ENCODE data around the gene KRT4.
"Not testable (repeated sequence)": the region's sequence is repeated elsewhere in the genome, so short reads cannot be mapped to it uniquely, and the experiment has no call there.

The KRT4 gene

DNA sequence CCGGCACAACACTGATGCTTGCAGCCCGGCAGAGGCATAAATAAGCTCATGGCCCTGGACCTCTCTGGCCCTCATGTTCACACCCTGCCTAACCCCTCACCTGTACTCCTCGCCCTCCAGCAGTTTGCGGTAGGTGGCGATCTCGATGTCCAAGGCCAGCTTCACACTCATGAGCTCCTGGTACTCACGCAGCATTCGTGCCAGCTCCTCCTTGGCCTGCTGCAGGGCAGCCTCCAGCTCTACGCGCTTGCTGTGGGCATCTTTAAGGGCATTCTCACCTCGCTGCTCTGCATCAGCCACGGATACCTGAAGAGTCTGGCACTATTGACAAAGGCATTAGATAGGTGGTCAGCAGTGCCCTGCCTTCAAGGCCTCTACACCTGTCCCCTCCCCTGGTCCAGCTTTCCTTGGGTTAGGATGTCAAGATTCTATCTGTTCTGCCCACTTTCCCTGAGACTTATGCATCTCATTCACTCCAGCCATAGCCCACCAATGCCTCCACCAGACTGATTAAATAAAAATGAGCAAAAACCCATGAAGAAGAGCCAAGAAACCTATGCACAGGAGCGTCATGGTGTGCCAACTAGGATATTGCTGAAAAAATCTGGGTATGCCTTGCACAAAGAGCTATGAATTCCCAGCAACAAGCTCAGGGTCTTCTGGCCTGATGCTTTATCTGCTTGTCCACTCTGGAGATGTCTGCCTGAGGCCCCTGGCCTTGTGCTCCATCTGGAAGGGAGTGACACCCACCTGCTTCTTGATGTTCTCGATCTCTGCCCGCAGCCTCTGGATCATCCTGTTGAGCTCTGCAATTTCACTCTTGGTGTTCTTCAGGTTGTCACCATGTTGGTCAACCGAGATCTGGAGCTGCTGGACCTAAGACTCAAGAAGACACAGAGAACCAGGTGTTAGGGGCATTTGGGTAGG is 6.1 kb downstream of the KRT4 start:
- no peak for DNase-seq (ENCODE audit: low spot score)

DNA sequence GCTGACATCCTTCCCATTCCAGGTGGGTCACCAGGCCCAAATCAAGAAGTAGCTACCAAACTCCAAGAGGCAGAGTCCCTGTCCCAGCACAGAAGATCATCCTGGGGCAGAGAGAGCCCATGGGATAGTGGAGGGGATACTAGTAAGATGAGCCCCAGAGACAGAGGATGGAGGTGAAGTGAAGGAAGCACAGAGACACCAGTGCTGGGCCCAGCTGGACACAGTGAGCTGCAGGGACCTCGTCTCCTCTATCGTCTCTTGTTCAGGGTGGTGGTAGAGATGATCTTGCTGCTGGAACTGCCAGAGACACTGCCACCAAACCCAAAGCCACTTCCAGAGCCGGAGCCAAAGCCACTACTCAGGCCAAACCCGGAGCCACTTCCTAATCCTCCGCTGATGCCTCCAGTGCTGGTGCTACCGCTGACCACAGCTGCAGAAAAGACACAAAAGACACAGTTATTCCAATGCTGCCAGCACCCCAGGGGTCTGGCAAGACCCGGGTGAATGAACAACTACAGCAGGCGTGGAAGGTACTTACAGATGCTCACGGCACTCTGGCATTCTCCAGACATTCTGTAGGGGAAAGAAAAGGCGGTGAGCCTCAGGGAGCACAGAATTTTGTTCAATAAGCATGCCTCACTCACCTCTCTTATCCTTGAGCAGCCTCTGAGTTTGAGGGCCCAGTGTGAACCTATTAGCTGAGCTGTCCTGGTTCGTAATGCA is 6.9 kb downstream of the KRT4 start:
- DNase-seq (ENCODE audit: low spot score) = no peak

DNA sequence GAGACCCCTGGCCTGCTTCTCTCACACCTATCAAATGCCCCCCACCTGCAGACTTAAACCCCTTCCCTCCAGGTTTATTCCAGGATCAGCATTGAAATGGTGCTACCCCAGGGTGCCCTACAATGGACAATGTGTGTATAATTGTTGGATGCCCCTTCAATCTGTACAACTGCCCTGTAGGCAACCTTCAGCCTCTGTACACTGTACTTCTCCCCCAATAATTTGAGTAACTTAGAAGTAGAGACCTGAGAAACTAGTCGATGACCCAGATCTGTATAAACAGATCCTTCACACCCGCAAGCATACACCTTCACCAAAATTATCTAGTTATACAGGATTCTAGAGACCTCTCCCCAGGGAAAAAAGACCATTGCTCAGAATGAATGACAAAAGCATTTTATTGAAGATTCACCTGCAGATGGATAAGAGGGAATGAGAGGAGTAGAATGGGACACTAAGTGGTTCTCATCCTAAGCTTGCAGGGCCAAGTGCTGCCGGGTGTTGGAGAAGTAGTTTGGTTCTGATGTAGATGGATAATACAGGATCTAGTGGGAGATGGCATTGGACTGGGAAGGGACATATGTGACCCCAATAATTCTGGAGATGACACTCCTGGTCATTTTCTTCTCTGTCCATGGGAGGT is 7.6 kb downstream of the KRT4 start:
- DNase-seq (ENCODE audit: low spot score) = no peak

DNA sequence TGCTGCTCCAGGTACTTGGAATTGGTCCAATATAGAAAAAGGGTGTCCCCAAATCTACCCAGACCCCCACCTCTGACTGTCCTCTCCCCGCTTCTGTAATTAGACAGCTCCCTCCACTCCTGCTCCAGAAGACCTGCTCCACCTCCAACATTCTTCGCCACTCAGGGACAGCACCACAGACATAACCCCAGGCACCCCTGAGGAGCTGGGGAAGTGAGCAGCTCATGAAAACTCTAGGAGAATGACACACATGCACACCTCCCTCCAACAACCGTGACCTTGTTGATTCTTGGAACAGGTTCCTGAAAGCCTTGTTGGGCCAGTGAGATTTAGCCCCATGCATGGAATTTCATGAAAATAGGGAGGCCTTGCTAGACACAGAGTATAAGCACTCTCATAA is 8.2 kb downstream of the KRT4 start:
- DNase-seq (ENCODE audit: low spot score) = no peak

DNA sequence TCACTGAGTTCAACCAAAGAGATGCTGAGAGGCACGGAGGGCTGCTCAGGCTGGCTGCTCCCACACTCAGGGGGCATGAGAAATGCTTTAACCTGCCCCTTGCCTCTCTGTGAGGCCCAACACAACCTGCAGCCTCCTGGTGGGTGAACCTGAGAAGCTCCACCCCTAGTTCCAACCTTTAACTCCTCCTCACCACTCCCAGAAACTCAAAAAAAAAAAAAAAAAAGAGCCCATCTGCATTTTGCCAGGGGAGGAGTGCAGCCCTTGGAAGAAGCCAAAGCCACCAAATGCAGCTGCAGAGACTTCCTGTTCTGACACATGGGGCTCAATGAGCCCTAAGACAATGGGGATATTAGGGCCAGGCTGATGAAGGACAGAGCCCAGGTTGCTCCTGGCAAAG is 8.9 kb downstream of the KRT4 start:
- no peak for DNase-seq (ENCODE audit: low spot score)

DNA sequence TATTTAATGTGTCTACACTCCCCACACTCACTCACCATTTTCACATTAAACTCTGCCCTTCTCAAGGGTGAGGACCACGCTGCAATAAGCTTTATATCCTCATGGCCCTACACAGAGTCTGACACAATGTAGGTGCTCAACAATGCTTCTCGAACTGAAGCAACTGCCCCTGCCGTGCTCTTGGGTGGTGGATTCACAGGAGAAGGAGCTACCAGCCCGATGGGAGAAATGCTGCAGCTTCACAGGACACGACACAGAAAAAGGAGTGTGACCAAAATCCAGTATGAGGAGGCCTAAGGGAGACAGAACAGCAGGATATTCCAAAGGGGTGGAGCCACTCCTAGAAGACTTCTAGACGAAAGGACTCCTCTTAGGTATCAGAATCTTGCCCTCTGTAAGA is 11.5 kb downstream of the KRT4 start:
- no peak for DNase-seq (ENCODE audit: low spot score)

DNA sequence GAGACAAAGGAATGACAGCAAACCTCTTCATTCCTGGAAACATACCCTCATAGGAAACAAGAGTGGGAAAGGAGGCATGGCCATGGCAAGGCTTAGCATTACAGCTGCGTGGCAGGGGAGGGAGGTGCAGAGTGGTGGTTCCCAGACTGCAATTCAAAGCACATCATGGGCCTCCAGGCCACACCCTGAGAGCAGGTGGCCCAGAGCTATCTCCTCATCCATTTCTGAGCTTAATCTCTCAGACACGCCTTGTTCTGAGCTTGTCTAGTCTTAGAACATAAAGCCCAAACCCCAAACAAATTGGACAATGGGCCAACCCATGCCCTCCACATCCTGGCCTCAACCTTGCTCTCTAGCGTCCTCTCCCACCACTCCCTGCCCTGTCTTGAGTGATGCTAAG is 12.1 kb downstream of the KRT4 start:
- DNase-seq (ENCODE audit: low spot score) = no peak

DNA sequence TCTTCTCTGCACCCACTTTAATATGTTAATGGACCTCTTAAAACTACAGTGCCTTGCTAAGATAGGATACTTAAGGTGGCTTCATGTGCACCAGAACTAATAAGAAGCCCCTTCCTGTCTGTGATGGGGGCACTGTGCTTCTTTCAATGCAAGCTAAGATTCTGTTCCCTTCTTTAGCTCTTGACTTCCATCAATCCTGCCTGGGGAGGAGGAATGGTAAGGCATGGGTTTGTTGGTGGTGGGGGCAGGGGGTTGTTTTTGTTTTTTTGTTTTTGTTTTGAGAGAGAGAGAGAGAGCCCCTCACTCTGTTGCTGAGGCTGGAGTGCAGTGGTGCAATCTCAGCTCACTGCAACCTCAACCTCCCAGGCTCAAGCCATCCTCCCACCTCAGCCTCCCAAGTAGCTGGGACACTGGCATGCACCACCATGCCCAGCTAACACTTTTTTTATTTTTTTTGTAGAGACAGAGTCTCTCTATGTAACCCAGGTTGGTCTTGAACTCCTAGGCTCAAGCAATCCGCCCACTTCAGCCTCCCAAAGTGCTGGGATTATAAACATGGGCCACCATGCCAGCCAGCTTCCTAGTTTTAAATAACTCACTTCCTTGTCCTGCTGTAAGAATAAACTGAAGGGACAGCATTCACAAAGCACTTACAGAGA is 13.5 kb downstream of the KRT4 start:
- DNase-seq (ENCODE audit: low spot score) = no peak

DNA sequence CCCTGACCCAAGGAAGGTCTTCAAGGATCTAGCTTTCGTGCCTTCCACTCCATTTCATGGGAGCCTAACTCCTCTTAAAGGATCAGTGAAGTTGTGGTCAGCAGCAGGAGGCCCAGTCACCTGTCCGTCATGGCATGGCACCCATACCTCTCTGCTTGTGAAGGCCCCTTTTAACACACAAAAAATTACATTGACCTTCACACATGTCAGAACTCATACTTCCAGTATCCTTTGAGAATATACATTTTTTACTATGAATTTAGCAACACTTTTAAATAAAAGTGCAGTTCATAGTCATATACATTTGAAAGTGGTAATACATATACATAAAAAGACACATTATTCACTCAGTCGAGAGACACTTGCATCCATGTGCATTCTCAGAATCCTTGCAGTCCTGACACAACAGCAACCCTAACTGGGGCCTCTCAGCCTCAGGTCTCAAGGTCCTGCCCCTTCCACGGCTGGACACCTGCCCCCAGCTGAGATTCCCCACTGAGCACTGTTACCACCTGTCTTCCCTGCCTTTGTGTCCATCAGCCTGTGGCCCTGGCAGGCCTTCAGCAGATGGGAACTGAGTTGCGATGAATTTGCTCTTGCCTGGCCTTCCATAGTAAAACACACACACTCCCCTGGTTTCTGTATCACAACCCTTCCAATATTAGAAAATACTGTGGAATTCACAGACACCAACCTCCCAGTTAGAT is 14.3 kb downstream of the KRT4 start:
- DNase-seq (ENCODE audit: low spot score) = no peak

DNA sequence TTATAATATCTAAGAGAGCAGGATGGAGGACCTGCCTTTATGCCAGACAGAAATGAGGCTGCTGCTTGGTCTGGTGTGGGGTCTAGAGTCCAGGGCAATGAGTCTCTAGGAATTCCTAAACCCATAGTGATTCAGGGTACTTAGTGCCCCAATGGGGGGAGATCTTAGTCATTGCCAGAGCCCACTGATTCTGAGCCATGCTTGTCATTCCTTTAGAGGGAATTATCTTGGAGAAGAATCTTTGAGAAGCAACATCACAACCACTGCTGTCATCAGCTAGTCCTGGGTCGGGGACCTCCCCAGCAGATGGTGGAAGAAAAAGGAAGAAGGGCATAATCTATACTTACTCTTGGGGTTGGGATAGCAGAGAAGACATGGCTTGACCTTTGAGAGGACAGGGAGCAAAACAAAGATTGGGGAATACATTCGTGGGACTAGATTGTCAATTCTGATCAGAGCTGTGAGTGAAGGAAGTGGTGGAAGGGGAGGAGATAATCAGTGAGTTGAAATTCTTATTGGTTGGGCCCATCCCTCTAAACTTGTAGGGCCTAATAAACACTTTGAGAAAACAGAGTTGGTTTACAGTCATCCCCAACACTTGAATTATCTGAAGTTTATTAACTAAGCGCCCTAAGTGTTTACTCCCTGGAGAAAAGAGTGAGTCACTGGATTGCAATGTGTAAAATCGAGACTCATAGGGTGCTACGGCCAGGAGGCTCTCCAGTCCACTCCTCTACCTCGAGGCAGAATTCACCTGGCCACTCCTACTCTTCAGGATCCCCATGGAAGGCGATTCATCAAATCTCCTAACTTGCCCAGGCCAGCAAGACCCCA is 15.0 kb downstream of the KRT4 start:
- DNase-seq (ENCODE audit: low spot score) = no peak

DNA sequence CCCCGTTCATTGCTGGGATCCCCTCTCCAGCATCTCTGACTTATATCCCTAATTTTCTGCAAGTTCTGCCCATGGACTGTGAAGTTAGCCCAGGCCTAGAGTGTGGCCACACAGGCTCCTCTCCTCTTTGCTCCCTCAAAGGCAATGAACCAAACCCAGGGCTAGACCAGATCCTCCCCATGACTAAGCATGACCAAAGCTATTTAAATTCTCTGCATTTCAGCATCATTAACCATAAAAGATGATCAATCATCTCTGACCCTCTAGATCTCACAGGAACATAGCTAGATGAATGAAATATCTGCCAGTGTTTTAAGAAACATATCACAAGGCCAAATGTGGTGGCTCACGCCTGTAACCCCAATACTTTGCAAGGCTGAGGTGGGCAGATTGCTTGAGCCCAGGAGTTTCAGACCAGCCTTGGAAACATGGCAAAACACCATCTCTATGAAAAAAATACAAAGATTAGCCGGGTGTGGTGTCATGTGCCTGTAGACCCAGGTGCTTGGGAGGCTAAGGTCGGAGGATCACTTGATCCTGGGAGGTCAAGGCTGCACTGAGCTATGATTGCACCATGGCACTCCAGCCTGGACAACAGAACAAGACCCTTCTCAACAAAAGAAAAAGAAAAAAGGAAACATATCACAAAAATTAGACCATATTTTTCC is 15.8 kb downstream of the KRT4 start:
- peak; percentile 75 for DNase-seq (ENCODE audit: low spot score)

DNA sequence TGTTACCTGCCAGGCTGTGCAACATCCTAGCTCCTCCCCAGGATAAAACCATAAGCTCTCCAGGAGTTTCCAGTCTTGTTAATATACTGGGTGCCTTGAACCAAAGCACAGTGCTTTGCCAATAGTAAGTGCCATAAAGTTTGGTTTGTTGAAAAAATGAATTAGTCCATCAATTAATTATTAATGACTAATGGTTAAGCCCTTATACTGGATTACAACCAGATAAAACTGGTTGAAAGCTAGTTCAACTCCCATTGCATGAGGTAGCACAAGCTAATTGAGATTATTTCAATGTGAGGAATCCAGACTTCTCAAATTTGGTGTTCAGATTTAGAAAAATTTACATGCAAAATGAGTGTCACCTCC is 16.4 kb downstream of the KRT4 start:
- no peak for DNase-seq (ENCODE audit: low spot score)

DNA sequence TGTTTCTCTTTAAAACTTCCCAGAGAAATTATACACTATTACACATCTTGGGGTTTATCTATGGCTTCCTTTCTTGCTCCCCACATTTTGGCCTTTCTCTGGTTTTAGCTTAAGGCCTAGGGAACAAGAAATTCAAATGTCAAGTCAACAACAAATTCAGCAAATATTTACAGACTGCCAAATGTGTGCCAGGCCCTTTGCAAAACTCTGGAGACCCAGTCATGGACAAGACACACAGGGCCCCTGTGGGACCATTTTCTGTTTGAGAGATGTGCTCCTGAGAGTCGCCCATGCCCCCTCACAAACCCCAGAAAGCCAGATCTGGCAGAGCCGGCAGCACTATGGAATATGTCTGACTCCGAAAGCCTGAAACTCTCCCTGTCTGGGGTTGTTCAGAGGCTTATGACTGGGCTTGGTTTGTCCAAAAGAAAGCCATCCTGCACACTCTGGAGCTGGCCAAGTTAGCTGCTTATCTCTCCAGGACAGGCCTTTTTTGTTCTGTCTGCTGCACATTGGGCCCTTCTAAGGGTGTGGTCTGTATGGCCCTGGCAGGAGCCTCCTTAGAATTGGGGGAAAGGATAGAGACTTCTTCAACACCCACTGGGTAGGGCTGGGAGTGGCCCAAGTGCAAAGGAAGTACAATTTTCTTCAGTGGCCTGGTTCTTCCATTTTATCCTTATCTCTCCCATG is 16.9 kb downstream of the KRT4 start:
- no peak for DNase-seq (ENCODE audit: low spot score)

DNA sequence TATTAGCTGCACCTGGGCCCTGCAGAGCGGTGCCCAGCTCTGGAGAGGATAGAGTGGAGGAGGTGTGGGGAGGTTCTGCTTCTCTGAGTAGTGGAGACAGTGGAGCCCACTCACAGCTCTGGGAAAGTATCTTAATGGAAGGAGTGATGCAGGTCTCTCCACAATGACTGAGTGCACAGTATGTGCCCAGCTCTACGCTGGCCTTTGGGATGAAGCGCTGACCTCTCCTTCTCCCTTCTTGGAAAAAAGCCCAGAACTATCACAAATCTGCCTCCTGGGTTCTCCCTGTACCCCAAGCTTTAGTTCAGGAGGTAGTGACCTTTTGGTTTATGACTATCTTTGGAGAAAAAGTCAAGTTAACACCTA is 17.5 kb downstream of the KRT4 start:
- no peak for DNase-seq (ENCODE audit: low spot score)

DNA sequence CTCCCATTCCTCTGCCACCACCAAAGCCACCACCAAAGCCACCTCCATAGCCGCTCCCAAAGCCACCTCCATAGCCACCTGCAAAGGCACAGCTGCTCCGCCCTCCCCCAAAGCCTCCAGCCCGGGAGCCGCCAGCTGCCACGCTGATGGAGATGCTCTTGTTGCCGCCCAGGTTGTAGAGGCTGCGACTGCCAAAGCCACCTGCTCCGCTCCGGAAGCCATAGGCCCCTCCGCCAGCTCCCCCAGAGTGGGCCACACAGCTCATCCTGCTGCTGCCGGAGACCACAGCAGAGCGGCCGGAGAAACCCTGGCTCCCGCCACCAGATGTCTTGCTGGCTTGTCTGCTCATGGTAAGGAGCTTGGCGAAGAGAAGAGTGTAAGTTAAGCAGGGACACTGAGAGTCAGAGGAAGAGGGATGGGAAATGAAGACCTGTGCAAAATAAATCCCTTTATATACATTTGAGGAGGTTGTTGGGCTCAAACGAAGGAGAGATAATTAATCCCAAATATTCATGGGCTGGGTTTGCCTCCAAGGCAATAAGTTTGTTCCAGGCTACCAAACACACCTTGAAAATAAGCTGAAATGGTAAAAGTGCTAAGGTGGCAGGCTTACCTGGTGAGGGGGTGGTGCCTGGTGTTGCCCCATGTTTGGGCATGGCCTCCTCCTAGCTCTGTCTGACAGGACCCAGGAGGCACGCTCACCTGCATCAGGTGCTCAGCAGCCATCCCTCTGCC is 18.1 kb downstream of the KRT4 start, which contains the start of gene KRT3:
Gene KRT3, minus strand, starts transcription at position 424 of the 735 bp plus-strand sequence. Its CDS starts 75 bp downstream, at position 349.
- no peak for DNase-seq (ENCODE audit: low spot score)

DNA sequence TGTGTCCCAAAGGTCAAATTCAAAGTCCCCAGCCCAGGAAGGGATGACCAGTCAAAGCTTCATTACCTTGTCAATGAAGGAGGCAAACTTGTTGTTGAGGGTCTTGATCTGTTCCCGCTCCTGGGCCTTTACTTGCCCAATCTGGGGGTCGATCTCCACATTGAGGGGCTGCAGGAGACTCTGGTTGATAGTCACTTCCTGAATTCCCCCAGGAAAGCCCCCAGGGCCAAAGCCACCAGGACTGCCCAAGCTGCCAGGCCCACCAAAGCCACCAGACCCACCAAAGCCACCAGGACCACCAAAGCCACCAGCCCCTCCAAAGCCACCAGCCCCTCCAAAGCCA is 18.6 kb downstream of the KRT4 start:
- not testable (repeated sequence) for DNase-seq (ENCODE audit: low spot score)

DNA sequence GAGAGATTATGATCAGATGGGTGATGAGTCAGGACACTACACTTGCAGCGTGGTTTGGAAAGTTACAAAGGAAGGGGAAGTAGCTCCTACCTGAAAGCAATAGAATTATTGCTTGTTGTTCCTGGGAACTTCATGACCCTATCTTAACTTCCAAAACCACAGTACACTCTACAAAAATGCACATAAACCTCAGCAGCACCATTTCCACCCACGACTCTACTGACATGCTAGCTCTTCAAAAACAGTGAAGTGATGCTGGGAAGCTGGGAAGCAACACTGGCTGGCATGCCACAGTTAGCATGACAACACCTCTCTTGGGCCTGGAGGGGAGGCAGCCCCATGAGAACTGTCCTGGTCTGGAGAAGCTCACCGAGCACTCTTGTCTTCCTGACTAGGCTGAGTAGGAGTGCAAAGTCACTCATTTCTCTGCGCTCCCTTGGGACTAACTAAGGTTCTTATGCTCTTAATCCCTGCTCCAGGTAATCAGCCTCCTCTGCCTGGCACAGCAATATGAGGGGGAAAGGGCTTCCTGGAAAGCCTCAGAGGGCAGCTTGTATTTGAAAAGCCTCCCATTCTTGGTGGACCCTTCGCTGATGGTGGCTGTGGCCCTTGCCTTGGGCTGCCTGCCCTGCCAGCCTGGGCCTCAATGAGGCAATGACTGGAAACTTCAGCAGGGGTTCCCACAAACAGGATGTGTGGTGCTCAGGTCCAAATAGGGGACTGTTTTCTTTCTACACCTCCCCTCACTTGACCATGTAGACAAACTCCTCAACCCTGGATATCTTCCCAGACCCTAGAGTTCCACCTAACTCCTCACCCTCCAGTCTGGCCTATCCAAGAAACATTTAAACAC is 19.2 kb downstream of the KRT4 start:
- DNase-seq (ENCODE audit: low spot score) = no peak
